SU-DHL-6 (cell line): Measurements from ENCODE around the gene SLC6A2.

Experiments
- EZH2phosphoT487 ChIP-seq: fragments of 200-600 bp; sonication (generic), shearing (Covaris generic); conservative IDR thresholded peaks from 2 replicates; pipeline ENCODE4 v1.6.1; 2018; ENCODE audit warnings: mild to moderate bottlenecking, antibody characterized with exemption, low read length, moderate library complexity, mixed read lengths
- TF ChIP-seq, protein P1 (sequence below): fragments of 200-600 bp; sonication (generic); IDR thresholded peaks from one replicate; pipeline ENCODE4 v1.5.1; 2017; ENCODE audit warnings: antibody characterized with exemption, mild to moderate bottlenecking, low read length, moderate library complexity; ENCODE audit not compliant: insufficient read depth, poor library complexity, severe bottlenecking

DNA sequence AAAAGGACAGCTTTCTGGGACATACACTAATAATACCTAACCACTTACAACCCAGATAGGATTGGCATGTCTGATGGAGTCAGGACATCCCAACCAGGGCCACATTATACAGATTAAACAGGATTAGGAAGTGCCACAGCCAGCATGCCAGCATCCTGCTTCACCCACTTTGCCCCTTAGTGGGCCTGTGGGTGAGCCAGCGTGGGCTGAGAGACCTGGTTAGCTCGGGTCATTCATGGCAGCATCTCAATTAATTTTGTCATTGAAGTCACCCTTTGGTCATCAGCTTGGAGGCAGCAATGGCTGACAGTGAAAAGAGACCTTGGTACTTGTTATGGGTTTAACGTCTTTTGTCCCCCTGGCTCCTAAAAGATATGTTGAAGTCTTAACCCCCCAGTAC is 29.9 kb upstream of the SLC6A2 start:
- TF ChIP-seq, protein P1, sequence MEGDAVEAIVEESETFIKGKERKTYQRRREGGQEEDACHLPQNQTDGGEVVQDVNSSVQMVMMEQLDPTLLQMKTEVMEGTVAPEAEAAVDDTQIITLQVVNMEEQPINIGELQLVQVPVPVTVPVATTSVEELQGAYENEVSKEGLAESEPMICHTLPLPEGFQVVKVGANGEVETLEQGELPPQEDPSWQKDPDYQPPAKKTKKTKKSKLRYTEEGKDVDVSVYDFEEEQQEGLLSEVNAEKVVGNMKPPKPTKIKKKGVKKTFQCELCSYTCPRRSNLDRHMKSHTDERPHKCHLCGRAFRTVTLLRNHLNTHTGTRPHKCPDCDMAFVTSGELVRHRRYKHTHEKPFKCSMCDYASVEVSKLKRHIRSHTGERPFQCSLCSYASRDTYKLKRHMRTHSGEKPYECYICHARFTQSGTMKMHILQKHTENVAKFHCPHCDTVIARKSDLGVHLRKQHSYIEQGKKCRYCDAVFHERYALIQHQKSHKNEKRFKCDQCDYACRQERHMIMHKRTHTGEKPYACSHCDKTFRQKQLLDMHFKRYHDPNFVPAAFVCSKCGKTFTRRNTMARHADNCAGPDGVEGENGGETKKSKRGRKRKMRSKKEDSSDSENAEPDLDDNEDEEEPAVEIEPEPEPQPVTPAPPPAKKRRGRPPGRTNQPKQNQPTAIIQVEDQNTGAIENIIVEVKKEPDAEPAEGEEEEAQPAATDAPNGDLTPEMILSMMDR: no peak
- no peak for TF ChIP-seq EZH2phosphoT487
